Measurements from ENCODE around the gene MAP3K2. TPM values are rescaled to one million over a fixed set of nuclear protein-coding genes. Genes with fewer than 3 reads are reported as not detected.

Gene MAP3K2
- total and polyA plus RNA-seq, 10 of the 15 experiments (the other 5 are each of a cell fraction or from before 2014, with no cell fraction given): 2.7 to 39.6 (median 16.1) TPM

DNA sequence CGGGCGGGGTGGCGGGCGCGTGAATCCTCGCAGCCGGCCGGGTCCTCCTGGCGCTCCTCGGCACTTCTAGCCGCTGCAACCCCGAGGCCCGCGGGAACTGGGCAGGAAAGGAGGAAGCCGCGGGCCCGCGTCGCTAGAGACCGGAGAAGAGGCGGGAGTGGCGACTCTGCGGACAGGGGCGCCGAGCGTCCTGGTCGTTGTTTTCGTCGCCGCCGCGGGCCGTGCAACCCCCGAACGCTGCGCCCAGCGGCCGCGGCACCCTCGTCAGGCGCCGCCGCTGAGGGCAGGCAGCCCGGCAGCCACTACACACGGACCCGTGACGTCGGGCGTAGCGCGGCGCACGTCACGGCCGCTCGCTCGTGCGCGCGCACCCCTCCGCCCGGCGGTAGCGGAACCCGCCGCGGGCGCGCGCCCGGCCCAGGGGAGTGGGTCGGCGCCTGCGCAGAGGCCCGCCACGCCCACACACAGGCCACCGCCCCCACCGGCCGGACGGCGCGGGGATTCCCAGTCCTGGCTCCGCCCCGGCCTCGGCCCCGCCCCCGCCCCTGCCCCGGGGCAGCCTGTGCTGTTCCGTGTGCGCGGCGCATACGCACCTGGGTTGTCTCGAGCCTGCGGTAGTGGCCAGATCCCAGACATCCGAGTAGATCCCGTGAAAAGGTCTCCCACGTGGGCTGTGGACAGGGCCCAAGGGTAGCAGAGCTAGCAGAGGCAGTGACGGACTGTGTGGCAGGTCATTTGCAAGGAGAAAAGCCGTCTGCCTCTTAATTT, at the start of gene MAP3K2 (continued):
- TF ChIP-seq BRCA1 (IDR thresholded peaks at IDR 0.05; ENCODE audit: low read depth, low read length): no peak
- TF ChIP-seq IKZF1 (conservative IDR thresholded peaks at IDR 0.05): peak; percentile 76
- no peak for TF ChIP-seq PAX8 (IDR thresholded peaks at IDR 0.05)
- TF ChIP-seq USF2 (IDR thresholded peaks at IDR 0.05; ENCODE audit: borderline replicate concordance, low read depth, low read length): no peak
- TF ChIP-seq BCL11A (IDR thresholded peaks at IDR 0.05; ENCODE audit: low read depth, low read length): no peak
- TF ChIP-seq, protein P1, sequence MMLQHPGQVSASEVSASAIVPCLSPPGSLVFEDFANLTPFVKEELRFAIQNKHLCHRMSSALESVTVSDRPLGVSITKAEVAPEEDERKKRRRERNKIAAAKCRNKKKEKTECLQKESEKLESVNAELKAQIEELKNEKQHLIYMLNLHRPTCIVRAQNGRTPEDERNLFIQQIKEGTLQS (IDR thresholded peaks at IDR 0.05; ENCODE audit: borderline replicate concordance, extremely low read depth, low read depth, low read length): no peak
- TF ChIP-seq CEBPB (IDR thresholded peaks at IDR 0.05; ENCODE audit: borderline replicate concordance in 1 of 2, low read depth in 2 of 2, low read length in 2 of 2): no peak
- TF ChIP-seq SPI1 (IDR thresholded peaks at IDR 0.05; ENCODE audit: borderline replicate concordance, insufficient read depth, low read depth, low read length): 0 out of 2 replicates have a peak, but pooled peaks have one; percentile 1
- TF ChIP-seq, protein P2, sequence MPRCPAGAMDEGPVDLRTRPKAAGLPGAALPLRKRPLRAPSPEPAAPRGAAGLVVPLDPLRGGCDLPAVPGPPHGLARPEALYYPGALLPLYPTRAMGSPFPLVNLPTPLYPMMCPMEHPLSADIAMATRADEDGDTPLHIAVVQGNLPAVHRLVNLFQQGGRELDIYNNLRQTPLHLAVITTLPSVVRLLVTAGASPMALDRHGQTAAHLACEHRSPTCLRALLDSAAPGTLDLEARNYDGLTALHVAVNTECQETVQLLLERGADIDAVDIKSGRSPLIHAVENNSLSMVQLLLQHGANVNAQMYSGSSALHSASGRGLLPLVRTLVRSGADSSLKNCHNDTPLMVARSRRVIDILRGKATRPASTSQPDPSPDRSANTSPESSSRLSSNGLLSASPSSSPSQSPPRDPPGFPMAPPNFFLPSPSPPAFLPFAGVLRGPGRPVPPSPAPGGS (IDR thresholded peaks at IDR 0.05; ENCODE audit: borderline replicate concordance, insufficient read depth, low read depth, low read length, poor library complexity, severe bottlenecking): peak; percentile 41
- TF ChIP-seq MXI1 (IDR thresholded peaks at IDR 0.05; ENCODE audit: low read depth, low read length): 0 out of 2 replicates have a peak, but pooled peaks have one; percentile 8
